Measurements from ENCODE around the gene SRRT.

GRCh38 chr7:100888988-100889750, 14.3 kb downstream of the SRRT start, which contains the start of gene UFSP1:
- TF ChIP-seq CTCF (IDR thresholded peaks at IDR 0.05) (peak in 1 of 4 donors; percentile 11), POLR2A (IDR thresholded peaks at IDR 0.05) (peak; percentile 58)
